K562 (cell line): Measurements from ENCODE around the gene NUP98. TPM values are rescaled to one million over a fixed set of nuclear protein-coding genes. Genes with fewer than 3 reads are reported as not detected.

Experiments
- CBFA2T2 ChIP-seq: fragments of 450-650 bp; conservative IDR thresholded peaks from 2 replicates; pipeline ENCODE4 v1.6.1; 2017; ENCODE audit warnings: mild to moderate bottlenecking
- PURB ChIP-seq: sonication (generic); formaldehyde crosslinking; IDR thresholded peaks from 2 replicates; pipeline ENCODE4 v1.9.0; 2021; ENCODE audit warnings: low read depth, mild to moderate bottlenecking, missing genetic modification reagents
- XRCC5 ChIP-seq: fragments of 200-400 bp; formaldehyde crosslinking; IDR thresholded peaks from 2 replicates; pipeline ENCODE4 v1.6.1; 2017; ENCODE audit warnings: low read depth, mild to moderate bottlenecking, low read length
- ZNF507 ChIP-seq: conservative IDR thresholded peaks from 2 replicates; pipeline ENCODE4 v1.6.1; 2017; ENCODE audit warnings: missing genetic modification characterization, missing compliant biosample characterization
- ZNF699 ChIP-seq: fragments of 250-450 bp; sonication (Bioruptor Pico); IDR thresholded peaks from 2 replicates; pipeline ENCODE4 v1.8.0; 2021; ENCODE audit warnings: mild to moderate bottlenecking, moderate library complexity; ENCODE audit not compliant: insufficient replicate concordance
- ZNF785 ChIP-seq: fragments of 250-450 bp; sonication (Bioruptor Pico); IDR thresholded peaks from 2 replicates; pipeline ENCODE4 v1.4.0; 2020; ENCODE audit warnings: mild to moderate bottlenecking
- polyA plus RNA-seq, 8 experiments: library from polyadenylated mRNA; depleted of rRNA in 4 of 8; stranded (reverse) in 5 of 8; unstranded in 3 of 8; fragments of >200 nt; fragmentation: Nextera tagmentation in 2 of 8; fragmentation: Illumina TruSeq in 1 of 8; extraction: Ambion mirVana in 2 of 8; extraction: Trizol in 1 of 8; gene quantifications; 2 replicates each; pipeline versions ENCODE4 v1.2.1 to v1.2.3, GENCODE V29; 2011 to 2014; ENCODE audit warnings: inconsistent platforms in 1 of 8, missing spikeins in 1 of 8
- total RNA-seq, 7 experiments: library from RNA; depleted of rRNA in 6 of 7; stranded (reverse); fragments of >200 nt in 6 of 7; fragmentation: Illumina TruSeq in 2 of 7; extraction: Trizol in 2 of 7; gene quantifications; 2 replicates each; pipeline versions ENCODE4 v1.2.1 to v1.2.3, GENCODE V29; 2011 to 2021; ENCODE audit warnings: low replicate concordance in 1 of 7
- TF ChIP-seq, protein P1 (sequence below): fragments of 250-450 bp; sonication (Bioruptor Pico); IDR thresholded peaks from 2 replicates; pipeline ENCODE4 v1.9.0; 2021; ENCODE audit warnings: mild to moderate bottlenecking, inconsistent platforms
- TF ChIP-seq, protein P2 (sequence below): fragments of 250-450 bp; sonication (Bioruptor Pico); IDR thresholded peaks from 2 replicates; pipeline ENCODE4 v1.5.0; 2021; ENCODE audit warnings: mild to moderate bottlenecking, borderline replicate concordance

The NUP98 gene
- total and polyA plus RNA-seq, 9 of the 15 experiments (the other 6 are each of a cell fraction or from before 2014, with no cell fraction given), result 45.1 to 196 (median 130) TPM

DNA sequence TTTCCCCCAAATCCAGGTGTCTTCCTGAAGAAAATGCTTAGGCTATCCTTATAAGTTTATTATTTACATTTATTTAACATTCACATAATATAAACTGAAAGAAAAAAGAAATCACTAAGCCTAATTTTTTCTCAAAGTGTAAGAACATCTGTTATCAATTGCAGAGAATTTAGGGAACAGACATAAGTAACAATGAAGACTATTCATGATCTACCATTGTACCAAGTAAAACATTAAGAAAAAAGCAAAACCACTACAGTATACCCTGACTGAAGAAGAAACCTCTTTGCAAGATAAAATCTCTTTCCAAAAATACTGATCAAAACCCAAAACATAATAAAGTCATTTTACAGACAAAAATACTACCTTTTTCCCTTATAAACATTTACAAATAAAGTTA lies 60.5 kb downstream of the NUP98 start (continued):
- TF ChIP-seq, protein P1, sequence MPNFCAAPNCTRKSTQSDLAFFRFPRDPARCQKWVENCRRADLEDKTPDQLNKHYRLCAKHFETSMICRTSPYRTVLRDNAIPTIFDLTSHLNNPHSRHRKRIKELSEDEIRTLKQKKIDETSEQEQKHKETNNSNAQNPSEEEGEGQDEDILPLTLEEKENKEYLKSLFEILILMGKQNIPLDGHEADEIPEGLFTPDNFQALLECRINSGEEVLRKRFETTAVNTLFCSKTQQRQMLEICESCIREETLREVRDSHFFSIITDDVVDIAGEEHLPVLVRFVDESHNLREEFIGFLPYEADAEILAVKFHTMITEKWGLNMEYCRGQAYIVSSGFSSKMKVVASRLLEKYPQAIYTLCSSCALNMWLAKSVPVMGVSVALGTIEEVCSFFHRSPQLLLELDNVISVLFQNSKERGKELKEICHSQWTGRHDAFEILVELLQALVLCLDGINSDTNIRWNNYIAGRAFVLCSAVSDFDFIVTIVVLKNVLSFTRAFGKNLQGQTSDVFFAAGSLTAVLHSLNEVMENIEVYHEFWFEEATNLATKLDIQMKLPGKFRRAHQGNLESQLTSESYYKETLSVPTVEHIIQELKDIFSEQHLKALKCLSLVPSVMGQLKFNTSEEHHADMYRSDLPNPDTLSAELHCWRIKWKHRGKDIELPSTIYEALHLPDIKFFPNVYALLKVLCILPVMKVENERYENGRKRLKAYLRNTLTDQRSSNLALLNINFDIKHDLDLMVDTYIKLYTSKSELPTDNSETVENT (CRISPR knock-in tag), result no peak
- no peak for TF ChIP-seq PURB
- no peak for TF ChIP-seq XRCC5
- no peak for TF ChIP-seq ZNF507 (tag)
- no peak for TF ChIP-seq CBFA2T2
- TF ChIP-seq ZNF785 (CRISPR knock-in tag), result no peak
- TF ChIP-seq ZNF699 (CRISPR knock-in tag), result no peak
- TF ChIP-seq, protein P2, sequence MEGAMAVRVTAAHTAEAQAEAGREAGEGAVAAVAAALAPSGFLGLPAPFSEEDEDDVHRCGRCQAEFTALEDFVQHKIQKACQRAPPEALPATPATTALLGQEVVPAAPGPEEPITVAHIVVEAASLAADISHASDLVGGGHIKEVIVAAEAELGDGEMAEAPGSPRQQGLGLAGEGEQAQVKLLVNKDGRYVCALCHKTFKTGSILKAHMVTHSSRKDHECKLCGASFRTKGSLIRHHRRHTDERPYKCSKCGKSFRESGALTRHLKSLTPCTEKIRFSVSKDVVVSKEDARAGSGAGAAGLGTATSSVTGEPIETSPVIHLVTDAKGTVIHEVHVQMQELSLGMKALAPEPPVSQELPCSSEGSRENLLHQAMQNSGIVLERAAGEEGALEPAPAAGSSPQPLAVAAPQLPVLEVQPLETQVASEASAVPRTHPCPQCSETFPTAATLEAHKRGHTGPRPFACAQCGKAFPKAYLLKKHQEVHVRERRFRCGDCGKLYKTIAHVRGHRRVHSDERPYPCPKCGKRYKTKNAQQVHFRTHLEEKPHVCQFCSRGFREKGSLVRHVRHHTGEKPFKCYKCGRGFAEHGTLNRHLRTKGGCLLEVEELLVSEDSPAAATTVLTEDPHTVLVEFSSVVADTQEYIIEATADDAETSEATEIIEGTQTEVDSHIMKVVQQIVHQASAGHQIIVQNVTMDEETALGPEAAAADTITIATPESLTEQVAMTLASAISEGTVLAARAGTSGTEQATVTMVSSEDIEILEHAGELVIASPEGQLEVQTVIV (CRISPR knock-in tag), result no peak
- TF ChIP-seq, all 486 proteins: peak for 0
